HG03439 (cell line): ENCODE data around the gene TMEM179.

Experiments used
- ATAC-seq: cut with Tn5 transposase; IDR thresholded peaks from one replicate; pipeline ENCODE4 v1.9.1; 2021; ENCODE audit warnings: mild to moderate bottlenecking, moderate library complexity; ENCODE audit not compliant: unreplicated experiment

Gene TMEM179

GRCh38 chr14:104558231-104559027, 46.1 kb downstream of the TMEM179 start:
- ATAC-seq = no peak

GRCh38 chr14:104557766-104558165, 46.8 kb downstream of the TMEM179 start:
- no peak for ATAC-seq

GRCh38 chr14:104557086-104557485, 47.5 kb downstream of the TMEM179 start:
- no peak for ATAC-seq

- ATAC-seq = no peak
Measured at GRCh38 chr14:104556256-104557021, 48.1 kb downstream of the TMEM179 start.

GRCh38 chr14:104555430-104556255, 48.9 kb downstream of the TMEM179 start:
- ATAC-seq = no peak

- no peak for ATAC-seq
Measured at GRCh38 chr14:104554608-104555429, 49.8 kb downstream of the TMEM179 start.

- ATAC-seq = no peak
Measured at GRCh38 chr14:104554088-104554607, 50.4 kb downstream of the TMEM179 start.

GRCh38 chr14:104553166-104554087, 51.1 kb downstream of the TMEM179 start:
- ATAC-seq = no peak

GRCh38 chr14:104552738-104553125, 51.8 kb downstream of the TMEM179 start:
- ATAC-seq = no peak

GRCh38 chr14:104551851-104552737, 52.5 kb downstream of the TMEM179 start:
- no peak for ATAC-seq

GRCh38 chr14:104550861-104551728, 53.5 kb downstream of the TMEM179 start:
- no peak for ATAC-seq

GRCh38 chr14:104550340-104550860, 54.2 kb downstream of the TMEM179 start:
- no peak for ATAC-seq

- ATAC-seq = no peak
Measured at GRCh38 chr14:104549536-104550339, 54.8 kb downstream of the TMEM179 start.

- no peak for ATAC-seq
Measured at GRCh38 chr14:104548802-104549535, 55.6 kb downstream of the TMEM179 start.

GRCh38 chr14:104547998-104548700, 56.4 kb downstream of the TMEM179 start:
- ATAC-seq = no peak
